Fibroblast of lung (primary cell): Measurements from ENCODE around the gene SFTA2.

Experiments used
- EZH2 ChIP-seq: IDR thresholded peaks from 2 replicates; pipeline ENCODE4 v1.5.1; 2012; ENCODE audit warnings: low read length, control low read depth, mild to moderate bottlenecking; ENCODE audit errors: missing control alignments
- TF ChIP-seq, protein P1 (sequence below), 2 donors: IDR thresholded peaks in 1 of 2; conservative IDR thresholded peaks in 1 of 2; 1 replicate in 1 of 2; 2 replicates in 1 of 2; pipeline ENCODE4 v1.5.1; 2011 to 2012; ENCODE audit warnings: low read length in 2 of 2, control low read depth in 1 of 2, inconsistent platforms in 1 of 2, low read depth in 1 of 2, mild to moderate bottlenecking in 1 of 2

DNA sequence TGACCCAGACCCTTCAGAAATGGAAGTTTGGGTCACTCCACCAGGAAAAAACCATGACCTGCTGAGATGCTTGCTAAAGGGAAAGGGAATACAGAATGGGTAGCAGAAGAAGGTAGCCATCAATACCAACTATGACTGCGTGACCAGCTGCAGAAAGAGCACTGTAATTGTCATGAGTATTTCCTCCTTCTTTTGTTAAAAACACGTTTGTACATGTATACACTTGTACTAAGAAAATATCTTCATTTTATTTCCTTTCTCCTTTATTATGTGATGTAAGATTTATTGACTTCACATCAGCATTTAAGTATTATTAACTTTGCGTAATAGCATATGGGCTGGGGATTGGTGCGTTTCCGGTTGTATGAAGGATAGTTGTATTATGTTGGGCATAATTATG, 39.0 kb upstream of the SFTA2 start:
- TF ChIP-seq, protein P1, sequence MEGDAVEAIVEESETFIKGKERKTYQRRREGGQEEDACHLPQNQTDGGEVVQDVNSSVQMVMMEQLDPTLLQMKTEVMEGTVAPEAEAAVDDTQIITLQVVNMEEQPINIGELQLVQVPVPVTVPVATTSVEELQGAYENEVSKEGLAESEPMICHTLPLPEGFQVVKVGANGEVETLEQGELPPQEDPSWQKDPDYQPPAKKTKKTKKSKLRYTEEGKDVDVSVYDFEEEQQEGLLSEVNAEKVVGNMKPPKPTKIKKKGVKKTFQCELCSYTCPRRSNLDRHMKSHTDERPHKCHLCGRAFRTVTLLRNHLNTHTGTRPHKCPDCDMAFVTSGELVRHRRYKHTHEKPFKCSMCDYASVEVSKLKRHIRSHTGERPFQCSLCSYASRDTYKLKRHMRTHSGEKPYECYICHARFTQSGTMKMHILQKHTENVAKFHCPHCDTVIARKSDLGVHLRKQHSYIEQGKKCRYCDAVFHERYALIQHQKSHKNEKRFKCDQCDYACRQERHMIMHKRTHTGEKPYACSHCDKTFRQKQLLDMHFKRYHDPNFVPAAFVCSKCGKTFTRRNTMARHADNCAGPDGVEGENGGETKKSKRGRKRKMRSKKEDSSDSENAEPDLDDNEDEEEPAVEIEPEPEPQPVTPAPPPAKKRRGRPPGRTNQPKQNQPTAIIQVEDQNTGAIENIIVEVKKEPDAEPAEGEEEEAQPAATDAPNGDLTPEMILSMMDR (conservative IDR thresholded peaks at IDR 0.05 in 1 of 2, IDR thresholded peaks at IDR 0.05 in 1 of 2; ENCODE audit: low read depth in 1 of 2, low read length in 2 of 2), result no peak
- TF ChIP-seq EZH2, result no peak
